Fibroblast of lung (primary cell): ENCODE data around the gene WNT3A. TPM values are rescaled to one million over a fixed set of nuclear protein-coding genes. Genes with fewer than 3 reads are reported as not detected.

Source experiments
- DNase-seq, 2 donors: peaks; one replicate each; pipeline versions ENCODE4 v3.0.0 to v3.0.0-alpha.2; 2010; ENCODE audit warnings: low read depth in 2 of 2
- H2AFZ ChIP-seq: 2 replicates; pipeline ENCODE4 v1.5.1; 2012; ENCODE audit warnings: low read length, control low read depth, inconsistent platforms
- H3K27ac ChIP-seq: 2 replicates; pipeline ENCODE4 v1.5.1; 2011; ENCODE audit warnings: low read length, control low read depth; ENCODE audit not compliant: insufficient read depth
- H3K27me3 ChIP-seq: 2 replicates; pipeline ENCODE4 v1.5.1; 2011; ENCODE audit warnings: mild to moderate bottlenecking, low read length; ENCODE audit not compliant: control insufficient read depth, insufficient read depth
- H3K36me3 ChIP-seq: 2 replicates; pipeline ENCODE4 v1.5.1; 2011; ENCODE audit warnings: low read length; ENCODE audit not compliant: control insufficient read depth, insufficient read depth
- H3K4me1 ChIP-seq: 2 replicates; pipeline ENCODE4 v1.5.1; 2011; ENCODE audit warnings: low read length; ENCODE audit not compliant: control insufficient read depth, insufficient read depth; ENCODE audit errors: extremely low read depth
- H3K4me2 ChIP-seq: 2 replicates; pipeline ENCODE4 v1.5.1; 2011; ENCODE audit warnings: low read length, control low read depth; ENCODE audit not compliant: insufficient read depth; ENCODE audit errors: extremely low read depth
- H3K4me3 ChIP-seq, 4 experiments: fragments of 200-600 bp in 1 of 4; sonication (generic) in 1 of 4; replicated peaks in 1 of 4; 2 replicates each; pipeline ENCODE4 v1.5.1; 2011 to 2016; ENCODE audit warnings: low read length in 4 of 4, low read depth in 3 of 4, mild to moderate bottlenecking in 3 of 4, control low read depth in 2 of 4, inconsistent platforms in 1 of 4, mixed read lengths in 1 of 4; ENCODE audit not compliant: insufficient read depth in 1 of 4; ENCODE audit errors: control extremely low read depth in 1 of 4
- H3K79me2 ChIP-seq: 2 replicates; pipeline ENCODE4 v1.5.1; 2012; ENCODE audit warnings: mild to moderate bottlenecking, low read length, inconsistent platforms; ENCODE audit not compliant: control insufficient read depth, insufficient read depth
- H3K9ac ChIP-seq: 2 replicates; pipeline ENCODE4 v1.5.1; 2011; ENCODE audit warnings: mild to moderate bottlenecking, low read length, control low read depth; ENCODE audit not compliant: insufficient read depth
- H3K9me3 ChIP-seq: 2 replicates; pipeline ENCODE4 v1.5.1; 2012; ENCODE audit warnings: low read depth, low read length; ENCODE audit not compliant: control insufficient read depth, insufficient read depth
- H4K20me1 ChIP-seq: 2 replicates; pipeline ENCODE4 v1.5.1; 2011; ENCODE audit warnings: low read length; ENCODE audit not compliant: control insufficient read depth, insufficient read depth; ENCODE audit errors: extremely low read depth
- EZH2 ChIP-seq: IDR thresholded peaks from 2 replicates; pipeline ENCODE4 v1.5.1; 2012; ENCODE audit warnings: low read length, control low read depth, mild to moderate bottlenecking; ENCODE audit errors: missing control alignments
- polyA plus RNA-seq, 2 donors: library from polyadenylated mRNA; depleted of rRNA in 1 of 2; stranded (reverse) in 1 of 2; unstranded in 1 of 2; fragments of >200 nt; gene quantifications; 2 replicates each; pipeline ENCODE4 v1.2.1, GENCODE V29; 2011 to 2012; ENCODE audit warnings: missing spikeins in 1 of 2
- total RNA-seq: library from RNA; depleted of rRNA; stranded (reverse); fragments of >200 nt; gene quantifications from 2 replicates; pipeline ENCODE4 v1.2.1, GENCODE V29; 2014
- TF ChIP-seq, protein P1 (sequence below), 2 donors: IDR thresholded peaks in 1 of 2; conservative IDR thresholded peaks in 1 of 2; 1 replicate in 1 of 2; 2 replicates in 1 of 2; pipeline ENCODE4 v1.5.1; 2011 to 2012; ENCODE audit warnings: low read length in 2 of 2, control low read depth in 1 of 2, inconsistent platforms in 1 of 2, low read depth in 1 of 2, mild to moderate bottlenecking in 1 of 2

The WNT3A gene
- total and polyA plus RNA-seq, 2 donors (not counting 1 experiment from before 2014, with no cell fraction given): not detected

DNA sequence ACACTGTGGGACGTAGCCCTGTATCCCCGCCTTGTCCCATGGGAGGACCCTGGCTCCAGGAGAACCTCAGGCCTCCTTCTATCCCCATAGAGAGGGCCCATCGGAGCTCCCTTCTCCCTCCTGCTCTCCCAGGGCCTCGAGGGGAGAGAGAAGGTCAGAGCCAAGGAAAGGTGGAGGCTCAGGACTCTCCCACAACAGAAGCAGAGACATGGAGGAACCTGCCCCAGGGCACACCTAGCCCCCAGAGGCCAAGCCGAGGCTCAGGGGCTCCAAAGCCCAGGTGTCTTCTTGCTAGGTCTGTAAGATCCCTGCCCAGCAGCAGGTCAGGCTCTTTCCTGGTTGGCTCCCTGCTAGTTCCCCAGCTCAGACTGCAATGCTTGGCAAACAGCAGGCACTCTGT, 41.3 kb downstream of the WNT3A start:
- H3K4me2 ChIP-seq: no peak overlapping the region
- no peak for TF ChIP-seq EZH2
- TF ChIP-seq, protein P1, sequence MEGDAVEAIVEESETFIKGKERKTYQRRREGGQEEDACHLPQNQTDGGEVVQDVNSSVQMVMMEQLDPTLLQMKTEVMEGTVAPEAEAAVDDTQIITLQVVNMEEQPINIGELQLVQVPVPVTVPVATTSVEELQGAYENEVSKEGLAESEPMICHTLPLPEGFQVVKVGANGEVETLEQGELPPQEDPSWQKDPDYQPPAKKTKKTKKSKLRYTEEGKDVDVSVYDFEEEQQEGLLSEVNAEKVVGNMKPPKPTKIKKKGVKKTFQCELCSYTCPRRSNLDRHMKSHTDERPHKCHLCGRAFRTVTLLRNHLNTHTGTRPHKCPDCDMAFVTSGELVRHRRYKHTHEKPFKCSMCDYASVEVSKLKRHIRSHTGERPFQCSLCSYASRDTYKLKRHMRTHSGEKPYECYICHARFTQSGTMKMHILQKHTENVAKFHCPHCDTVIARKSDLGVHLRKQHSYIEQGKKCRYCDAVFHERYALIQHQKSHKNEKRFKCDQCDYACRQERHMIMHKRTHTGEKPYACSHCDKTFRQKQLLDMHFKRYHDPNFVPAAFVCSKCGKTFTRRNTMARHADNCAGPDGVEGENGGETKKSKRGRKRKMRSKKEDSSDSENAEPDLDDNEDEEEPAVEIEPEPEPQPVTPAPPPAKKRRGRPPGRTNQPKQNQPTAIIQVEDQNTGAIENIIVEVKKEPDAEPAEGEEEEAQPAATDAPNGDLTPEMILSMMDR (conservative IDR thresholded peaks at IDR 0.05 in 1 of 2, IDR thresholded peaks at IDR 0.05 in 1 of 2; ENCODE audit: low read depth in 1 of 2, low read length in 2 of 2): no peak
- no peak overlapping the region for H3K9ac ChIP-seq
- H3K27ac ChIP-seq: no peak overlapping the region
- no peaks in the 10 kb centered on the region for H3K4me1 ChIP-seq
- H2AFZ ChIP-seq: no peak overlapping the region
- H3K27me3 ChIP-seq: no peaks in the 10 kb centered on the region
- H3K79me2 ChIP-seq: no peaks in the 10 kb centered on the region
- no peaks in the 10 kb centered on the region for H3K9me3 ChIP-seq
- no peak for DNase-seq
- no peaks in the 10 kb centered on the region for H4K20me1 ChIP-seq
- H3K36me3 ChIP-seq: no peaks in the 10 kb centered on the region
- H3K4me3 ChIP-seq: no peak overlapping the region

DNA sequence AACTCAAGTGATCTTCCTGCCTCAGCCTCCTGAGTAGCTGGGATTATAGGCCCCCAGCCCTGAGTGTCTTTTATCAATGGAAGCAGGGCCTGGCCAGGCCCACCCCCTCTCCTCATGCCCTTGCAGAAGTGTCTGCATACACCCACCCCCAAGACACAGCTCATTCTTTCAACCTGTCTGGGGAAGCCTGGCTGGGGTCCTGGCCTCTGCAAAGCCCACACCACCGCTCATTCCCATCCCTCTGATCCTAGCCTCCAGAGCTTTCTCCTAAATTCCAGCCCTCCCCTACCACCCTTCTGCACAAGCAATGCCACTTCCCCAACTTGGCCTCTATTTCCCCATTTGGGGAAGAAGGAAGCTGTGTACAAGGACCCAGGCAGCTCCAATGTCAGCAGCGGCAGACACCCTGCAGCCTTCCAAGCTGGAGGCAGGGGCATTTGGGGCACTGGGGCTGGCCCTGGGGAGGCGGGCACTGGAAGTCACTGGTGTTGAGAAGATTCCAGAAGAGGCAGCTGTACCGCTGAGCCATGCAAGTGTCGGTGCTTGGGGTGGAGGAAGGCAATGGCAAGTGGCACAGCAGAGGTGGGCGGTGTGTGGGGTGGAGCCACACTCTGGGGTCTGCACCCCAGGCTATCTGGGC, 42.0 kb downstream of the WNT3A start:
- no peak overlapping the region for H2AFZ ChIP-seq
- TF ChIP-seq, protein P1 (conservative IDR thresholded peaks at IDR 0.05 in 1 of 2, IDR thresholded peaks at IDR 0.05 in 1 of 2; ENCODE audit: low read depth in 1 of 2, low read length in 2 of 2): no peak
- no peak for TF ChIP-seq EZH2

DNA sequence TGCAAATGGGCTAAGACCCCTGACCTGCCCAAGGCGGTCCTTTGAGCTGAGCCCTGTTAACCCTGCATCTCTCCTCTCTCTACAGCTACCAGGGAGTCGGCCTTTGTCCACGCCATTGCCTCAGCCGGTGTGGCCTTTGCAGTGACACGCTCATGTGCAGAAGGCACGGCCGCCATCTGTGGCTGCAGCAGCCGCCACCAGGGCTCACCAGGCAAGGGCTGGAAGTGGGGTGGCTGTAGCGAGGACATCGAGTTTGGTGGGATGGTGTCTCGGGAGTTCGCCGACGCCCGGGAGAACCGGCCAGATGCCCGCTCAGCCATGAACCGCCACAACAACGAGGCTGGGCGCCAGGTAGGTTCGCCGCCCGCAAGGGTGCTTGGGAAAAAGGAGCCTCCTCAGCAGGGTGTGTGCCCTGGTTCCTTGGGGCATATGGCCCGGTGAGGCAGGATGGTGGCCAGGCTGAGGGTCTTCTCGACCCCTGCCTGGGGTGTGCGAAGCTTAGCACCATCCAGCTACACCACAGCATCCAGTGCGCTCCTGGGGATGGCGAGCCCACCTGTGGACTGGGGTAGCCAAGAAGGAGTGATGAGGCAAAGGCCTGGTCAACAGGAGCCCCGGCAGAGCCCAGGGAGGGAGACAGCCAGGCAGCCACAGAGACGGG, 43.9 kb downstream of the WNT3A start:
- H3K4me2 ChIP-seq: no peak overlapping the region
- no peaks in the 10 kb centered on the region for H3K4me1 ChIP-seq
- H4K20me1 ChIP-seq: no peaks in the 10 kb centered on the region
- no peak overlapping the region for H3K9ac ChIP-seq
- no peak overlapping the region for H3K4me3 ChIP-seq
- H3K9me3 ChIP-seq: no peaks in the 10 kb centered on the region
- H3K79me2 ChIP-seq: no peaks in the 10 kb centered on the region
- no peak for DNase-seq
- TF ChIP-seq EZH2: no peak
- TF ChIP-seq, protein P1 (conservative IDR thresholded peaks at IDR 0.05 in 1 of 2, IDR thresholded peaks at IDR 0.05 in 1 of 2; ENCODE audit: low read depth in 1 of 2, low read length in 2 of 2): no peak
- H3K27ac ChIP-seq: no peak overlapping the region
- no peak overlapping the region for H2AFZ ChIP-seq
- H3K27me3 ChIP-seq: no peaks in the 10 kb centered on the region
- H3K36me3 ChIP-seq: no peaks in the 10 kb centered on the region

More for the DNA sequence above, 42.0 kb downstream of the WNT3A start:
- no peaks in the 10 kb centered on the region for H4K20me1 ChIP-seq
- DNase-seq: no peak
- H3K27ac ChIP-seq: no peak overlapping the region
- H3K9ac ChIP-seq: no peak overlapping the region
- H3K27me3 ChIP-seq: no peaks in the 10 kb centered on the region
- no peaks in the 10 kb centered on the region for H3K36me3 ChIP-seq
- no peak overlapping the region for H3K4me2 ChIP-seq
- H3K4me3 ChIP-seq: no peak overlapping the region
- H3K9me3 ChIP-seq: no peaks in the 10 kb centered on the region
- no peaks in the 10 kb centered on the region for H3K4me1 ChIP-seq
- H3K79me2 ChIP-seq: no peaks in the 10 kb centered on the region
